Skeletal muscle satellite cell (primary cell): ENCODE results near the gene NTSR2.

Experiments used
- H3K27me3 ChIP-seq: 2 replicates; pipeline ENCODE4 v1.7.0; 2013; ENCODE audit warnings: low read length; ENCODE audit not compliant: control insufficient read depth, insufficient read depth
- H3K36me3 ChIP-seq: 2 replicates; pipeline ENCODE4 v1.7.0; 2013; ENCODE audit warnings: mild to moderate bottlenecking, control low read depth, low read length; ENCODE audit not compliant: insufficient read depth
- H3K4me1 ChIP-seq: 2 replicates; pipeline ENCODE4 v1.7.0; 2013; ENCODE audit warnings: low read length; ENCODE audit not compliant: control insufficient read depth, insufficient read depth
- H3K4me2 ChIP-seq: 2 replicates; pipeline ENCODE4 v1.7.0; 2013; ENCODE audit warnings: mild to moderate bottlenecking, low read length
- H3K4me3 ChIP-seq: 2 replicates; pipeline ENCODE4 v1.7.0; 2013; ENCODE audit warnings: low read length
- H3K9ac ChIP-seq: 2 replicates; pipeline ENCODE4 v1.7.0; 2013; ENCODE audit warnings: mild to moderate bottlenecking, low read depth, low read length, moderate library complexity
- H3K9me3 ChIP-seq: replicated peaks from 2 replicates; pipeline ENCODE4 v1.7.0; 2013; ENCODE audit warnings: mild to moderate bottlenecking, control low read depth, low read length

Gene NTSR2

GRCh38 chr2:11649093-11649492, 20.9 kb downstream of the NTSR2 start:
- Histone ChIP-seq H3K4me2 (no peak overlapping the region), H3K36me3 (no peaks in the 10 kb centered on the region), H3K9me3 (no peaks in the 10 kb centered on the region), H3K27me3 (peaks cover 59% of the 10 kb centered on the region), H3K9ac (no peak overlapping the region), H3K4me1 (no peaks in the 10 kb centered on the region), H3K4me3 (no peak overlapping the region)

GRCh38 chr2:11647834-11648600, 22.0 kb downstream of the NTSR2 start:
- Histone ChIP-seq H3K36me3 (no peaks in the 10 kb centered on the region), H3K9ac (no peak overlapping the region), H3K27me3 (peaks cover 55% of the 10 kb centered on the region), H3K4me3 (no peak overlapping the region), H3K4me2 (no peak overlapping the region), H3K4me1 (no peaks in the 10 kb centered on the region), H3K9me3 (no peaks in the 10 kb centered on the region)

GRCh38 chr2:11646530-11646929, 23.5 kb downstream of the NTSR2 start:
- peaks cover 44% of the 10 kb centered on the region for H3K27me3 ChIP-seq
- no peak overlapping the region for H3K9ac ChIP-seq
- no peak overlapping the region for H3K4me3 ChIP-seq
- H3K4me1 ChIP-seq: no peaks in the 10 kb centered on the region
- no peak overlapping the region for H3K4me2 ChIP-seq
- no peaks in the 10 kb centered on the region for H3K36me3 ChIP-seq
- no peaks in the 10 kb centered on the region for H3K9me3 ChIP-seq

- Histone ChIP-seq H3K4me1 (no peaks in the 10 kb centered on the region), H3K36me3 (no peaks in the 10 kb centered on the region), H3K9ac (no peak overlapping the region), H3K27me3 (peaks cover 38% of the 10 kb centered on the region), H3K9me3 (no peaks in the 10 kb centered on the region), H3K4me2 (no peak overlapping the region), H3K4me3 (no peak overlapping the region)
These were observed 25.7 kb downstream of the NTSR2 start for GRCh38 chr2:11644293-11644692.

GRCh38 chr2:11642972-11643371, 27.0 kb downstream of the NTSR2 start:
- Histone ChIP-seq H3K9ac (no peak overlapping the region), H3K4me2 (no peak overlapping the region), H3K36me3 (no peaks in the 10 kb centered on the region), H3K9me3 (no peaks in the 10 kb centered on the region), H3K4me1 (no peaks in the 10 kb centered on the region), H3K4me3 (no peak overlapping the region), H3K27me3 (peaks cover 27% of the 10 kb centered on the region)

GRCh38 chr2:11640132-11640531, 29.9 kb downstream of the NTSR2 start:
- Histone ChIP-seq H3K4me2 (no peak overlapping the region), H3K27me3 (peaks cover 29% of the 10 kb centered on the region), H3K36me3 (no peaks in the 10 kb centered on the region), H3K9me3 (no peaks in the 10 kb centered on the region), H3K9ac (no peak overlapping the region), H3K4me1 (no peaks in the 10 kb centered on the region), H3K4me3 (no peak overlapping the region)

GRCh38 chr2:11639503-11639902, 30.5 kb downstream of the NTSR2 start:
- Histone ChIP-seq H3K4me3 (no peak overlapping the region), H3K36me3 (no peaks in the 10 kb centered on the region), H3K4me1 (no peaks in the 10 kb centered on the region), H3K9me3 (no peaks in the 10 kb centered on the region), H3K27me3 (peaks cover 29% of the 10 kb centered on the region), H3K9ac (no peak overlapping the region), H3K4me2 (no peak overlapping the region)

- H3K9me3 ChIP-seq: no peaks in the 10 kb centered on the region
- no peak overlapping the region for H3K9ac ChIP-seq
- H3K4me2 ChIP-seq: no peak overlapping the region
- no peaks in the 10 kb centered on the region for H3K4me1 ChIP-seq
- no peak overlapping the region for H3K4me3 ChIP-seq
- no peaks in the 10 kb centered on the region for H3K36me3 ChIP-seq
- peaks cover 29% of the 10 kb centered on the region for H3K27me3 ChIP-seq
These were observed 32.4 kb downstream of the NTSR2 start for GRCh38 chr2:11637546-11637945.

GRCh38 chr2:11636593-11637295, 33.3 kb downstream of the NTSR2 start:
- Histone ChIP-seq H3K4me1 (no peaks in the 10 kb centered on the region), H3K9me3 (no peaks in the 10 kb centered on the region), H3K36me3 (no peaks in the 10 kb centered on the region), H3K4me3 (no peak overlapping the region), H3K9ac (no peak overlapping the region), H3K27me3 (peaks cover 27% of the 10 kb centered on the region), H3K4me2 (no peak overlapping the region)

GRCh38 chr2:11635141-11635540, 34.9 kb downstream of the NTSR2 start:
- no peaks in the 10 kb centered on the region for H3K9me3 ChIP-seq
- H3K4me2 ChIP-seq: no peak overlapping the region
- H3K4me3 ChIP-seq: no peak overlapping the region
- no peaks in the 10 kb centered on the region for H3K36me3 ChIP-seq
- H3K9ac ChIP-seq: no peak overlapping the region
- no peaks in the 10 kb centered on the region for H3K4me1 ChIP-seq
- H3K27me3 ChIP-seq: peaks cover 18% of the 10 kb centered on the region

- Histone ChIP-seq H3K4me1 (no peaks in the 10 kb centered on the region), H3K9me3 (no peaks in the 10 kb centered on the region), H3K27me3 (peaks cover 13% of the 10 kb centered on the region), H3K36me3 (no peaks in the 10 kb centered on the region), H3K9ac (no peak overlapping the region), H3K4me3 (no peak overlapping the region), H3K4me2 (no peak overlapping the region)
These were observed 35.4 kb downstream of the NTSR2 start for GRCh38 chr2:11634584-11634983.
